Kidney (tissue), 14 donors: ENCODE data around the gene ABCA10. TPM values are rescaled to one million over a fixed set of nuclear protein-coding genes. Genes with fewer than 3 reads are reported as not detected.

Source experiments
- DNase-seq, 5 donors: peaks; one replicate each; pipeline ENCODE4 v3.0.0-alpha.2; 2013 to 2020
- FAIRE-seq: peaks from 2 replicates; lab custom pipeline; 2012; peaks lifted over from hg19 to GRCh38; lab: Jason Lieb, UNC
- H3K27ac ChIP-seq, 2 donors: one replicate each; pipeline ENCODE4 v1.7.0; 2013; ENCODE audit warnings: low read depth in 2 of 2, low read length in 2 of 2, inconsistent platforms in 1 of 2
- H3K27me3 ChIP-seq: one replicate; pipeline ENCODE4 v1.7.1; 2013; ENCODE audit warnings: low read length, inconsistent platforms; ENCODE audit not compliant: control insufficient read depth, insufficient read depth
- H3K36me3 ChIP-seq, 3 donors: one replicate each; pipeline versions ENCODE4 v1.7.0 to v1.7.1; 2013; ENCODE audit warnings: low read length in 3 of 3, control low read depth in 1 of 3, inconsistent platforms in 1 of 3; ENCODE audit not compliant: insufficient read depth in 3 of 3, control insufficient read depth in 2 of 3
- H3K4me1 ChIP-seq, 3 donors: one replicate each; pipeline versions ENCODE4 v1.7.0 to v1.7.1; 2013; ENCODE audit warnings: low read length in 3 of 3, inconsistent platforms in 1 of 3, low read depth in 1 of 3; ENCODE audit not compliant: control insufficient read depth in 2 of 3, insufficient read depth in 2 of 3
- H3K4me3 ChIP-seq, 3 donors: one replicate each; pipeline versions ENCODE4 v1.7.0 to v1.8.1; 2013; ENCODE audit warnings: low read length in 3 of 3, control low read depth in 1 of 3, inconsistent platforms in 1 of 3
- H3K9ac ChIP-seq, 3 donors: one replicate each; pipeline versions ENCODE4 v1.7.0 to v1.7.1; 2013; ENCODE audit warnings: low read length in 3 of 3, control low read depth in 1 of 3, inconsistent platforms in 1 of 3
- H3K9me3 ChIP-seq, 3 donors: one replicate each; pipeline versions ENCODE4 v1.7.0 to v1.7.1; 2013; ENCODE audit warnings: low read length in 3 of 3, control low read depth in 1 of 3, inconsistent platforms in 1 of 3; ENCODE audit not compliant: control insufficient read depth in 2 of 3, insufficient read depth in 1 of 3
- CTCF ChIP-seq: IDR thresholded peaks from 3 replicates; pipeline ENCODE4 v1.5.1; 2012; ENCODE audit warnings: mild to moderate bottlenecking, moderate library complexity, borderline replicate concordance; ENCODE audit not compliant: insufficient read depth; ENCODE audit errors: extremely low read depth
- intact Hi-C: fragments of 100-400 bp; cut with DNase I; formaldehyde crosslinking; loops from one replicate; pipeline ENCODE4 v1.11.1; 2022
- polyA plus RNA-seq: library from polyadenylated mRNA; stranded (reverse); fragments of 350-450 nt; fragmentation: Illumina TruSeq; extraction: RNeasy Lipid Tissue Mini Kit (QIAGEN cat#74804); gene quantifications from one replicate; pipeline ENCODE4 v1.2.3, GENCODE V29; 2014; ENCODE audit warnings: low read depth, low replicate concordance; ENCODE audit not compliant: insufficient read depth
- total RNA-seq: library from RNA; stranded (reverse); fragmentation: NEBNext Ultra II Directional; extraction: Animal tissue kit (Norgen Biotek cat#: 25700); gene quantifications from one replicate; pipeline ENCODE4 v1.2.1, GENCODE V29; 2021
- donor health status: control.
- donor health status: control.
- donor health status: control.
- donor health status: control.
- donor health status: control.
- donor health status: DM: yes; HTN: yes; CAD: no.
- donor health status: Normal renal cell carcinoma (clear cell type).

Gene ABCA10
- total and polyA plus RNA-seq, 2 donors from 2014 or later = 2.1 to 4.2 TPM

- no peak for TF ChIP-seq CTCF
- Histone ChIP-seq H3K27me3 (no peaks in the 10 kb centered on the region), H3K9me3 (no peaks in the 10 kb centered on the region), H3K9ac (no peak overlapping the region), H3K4me1 (no peaks in the 10 kb centered on the region), H3K27ac (no peak overlapping the region), H3K4me3 (no peak overlapping the region), H3K36me3 (peaks cover 0 to 6% (median 0%) of the 10 kb centered on the region in 3 donors)
- no peak for DNase-seq
- no peak for FAIRE-seq
- intact Hi-C loops = no loop called here
These were observed 84.0 kb downstream of the ABCA10 start for GRCh38 chr17:69144331-69145255.

- intact Hi-C loops = no loop called here
- TF ChIP-seq CTCF = no peak
- H3K36me3 ChIP-seq = peaks cover 0 to 6% (median 0%) of the 10 kb centered on the region in 3 donors
- H3K9ac ChIP-seq = no peak overlapping the region
- H3K27me3 ChIP-seq = no peaks in the 10 kb centered on the region
- H3K4me1 ChIP-seq = no peaks in the 10 kb centered on the region
- no peak overlapping the region for H3K4me3 ChIP-seq
- DNase-seq (no peak), FAIRE-seq (no peak)
- no peak overlapping the region for H3K27ac ChIP-seq
- no peaks in the 10 kb centered on the region for H3K9me3 ChIP-seq
These were observed 84.9 kb downstream of the ABCA10 start for GRCh38 chr17:69143683-69144231.

- FAIRE-seq = peak; percentile 6
- no peak overlapping the region for H3K9ac ChIP-seq
- no peaks in the 10 kb centered on the region for H3K27me3 ChIP-seq
These were observed 85.5 kb downstream of the ABCA10 start for GRCh38 chr17:69143151-69143550.

More at GRCh38 chr17:69143151-69143550, 85.5 kb downstream of the ABCA10 start:
- TF ChIP-seq CTCF = no peak
- peaks cover 0 to 6% (median 0%) of the 10 kb centered on the region in 3 donors for H3K36me3 ChIP-seq
- no peak overlapping the region for H3K4me3 ChIP-seq
- H3K27ac ChIP-seq = no peak overlapping the region
- intact Hi-C loops = no loop called here
- no peaks in the 10 kb centered on the region for H3K4me1 ChIP-seq
- no peaks in the 10 kb centered on the region for H3K9me3 ChIP-seq
- DNase-seq = no peak
